NB4 (cell line): Measurements from ENCODE around the gene FUBP3.

Experiments used
- POLR2A ChIP-seq: IDR thresholded peaks from 2 replicates; pipeline ENCODE4 v1.6.1; 2011; ENCODE audit warnings: mild to moderate bottlenecking; ENCODE audit not compliant: insufficient read length; ENCODE audit errors: extremely low read depth
- TF ChIP-seq, protein P1 (sequence below): IDR thresholded peaks from one replicate; pipeline ENCODE4 v1.5.1; 2012; ENCODE audit warnings: low read depth, low read length

DNA sequence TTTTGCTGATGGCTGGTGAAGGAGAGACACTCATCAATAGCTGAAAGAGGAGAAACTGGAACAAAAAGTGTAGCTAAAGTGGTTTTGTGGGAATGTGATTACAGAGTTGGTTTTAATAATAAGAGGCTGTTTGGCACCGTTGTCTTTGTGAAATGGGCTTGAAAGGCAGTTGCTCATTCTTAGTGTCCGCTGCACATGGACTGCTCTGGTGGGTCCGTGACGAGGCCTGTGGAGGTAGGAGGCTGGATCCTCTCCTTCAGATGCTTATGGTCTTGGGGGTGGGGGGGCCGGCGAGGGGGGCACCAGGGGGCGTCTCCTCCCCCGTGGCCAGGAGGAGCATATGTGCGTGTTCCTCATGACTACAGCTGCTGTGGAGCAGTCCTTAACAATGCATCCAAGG, 29.8 kb downstream of the FUBP3 start:
- TF ChIP-seq, protein P1, sequence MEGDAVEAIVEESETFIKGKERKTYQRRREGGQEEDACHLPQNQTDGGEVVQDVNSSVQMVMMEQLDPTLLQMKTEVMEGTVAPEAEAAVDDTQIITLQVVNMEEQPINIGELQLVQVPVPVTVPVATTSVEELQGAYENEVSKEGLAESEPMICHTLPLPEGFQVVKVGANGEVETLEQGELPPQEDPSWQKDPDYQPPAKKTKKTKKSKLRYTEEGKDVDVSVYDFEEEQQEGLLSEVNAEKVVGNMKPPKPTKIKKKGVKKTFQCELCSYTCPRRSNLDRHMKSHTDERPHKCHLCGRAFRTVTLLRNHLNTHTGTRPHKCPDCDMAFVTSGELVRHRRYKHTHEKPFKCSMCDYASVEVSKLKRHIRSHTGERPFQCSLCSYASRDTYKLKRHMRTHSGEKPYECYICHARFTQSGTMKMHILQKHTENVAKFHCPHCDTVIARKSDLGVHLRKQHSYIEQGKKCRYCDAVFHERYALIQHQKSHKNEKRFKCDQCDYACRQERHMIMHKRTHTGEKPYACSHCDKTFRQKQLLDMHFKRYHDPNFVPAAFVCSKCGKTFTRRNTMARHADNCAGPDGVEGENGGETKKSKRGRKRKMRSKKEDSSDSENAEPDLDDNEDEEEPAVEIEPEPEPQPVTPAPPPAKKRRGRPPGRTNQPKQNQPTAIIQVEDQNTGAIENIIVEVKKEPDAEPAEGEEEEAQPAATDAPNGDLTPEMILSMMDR, result no peak
- no peak for TF ChIP-seq POLR2A
